GM21515 (cell line): ENCODE results near the gene ZNF609.
"Not testable (repeated sequence)": the region's sequence is repeated elsewhere in the genome, so short reads cannot be mapped to it uniquely, and the experiment has no call there.

Source experiments
- ATAC-seq: cut with Tn5 transposase; IDR thresholded peaks from one replicate; pipeline ENCODE4 v1.9.1; 2021; ENCODE audit not compliant: unreplicated experiment

ZNF609 gene

GRCh38 chr15:64582202-64582601 lies 121.8 kb downstream of the ZNF609 start:
- ATAC-seq, result no peak

GRCh38 chr15:64583519-64583918 lies 123.1 kb downstream of the ZNF609 start:
- ATAC-seq, result no peak

- ATAC-seq, result no peak
Measured at GRCh38 chr15:64583983-64584382, 123.6 kb downstream of the ZNF609 start.

GRCh38 chr15:64586259-64586870 lies 126.0 kb downstream of the ZNF609 start:
- no peak for ATAC-seq

GRCh38 chr15:64586984-64587383 lies 126.6 kb downstream of the ZNF609 start:
- ATAC-seq, result no peak

- no peak for ATAC-seq
Measured at GRCh38 chr15:64589435-64590084, 129.2 kb downstream of the ZNF609 start.

- not testable (repeated sequence) for ATAC-seq
Measured at GRCh38 chr15:64592845-64593244, 132.5 kb downstream of the ZNF609 start.

GRCh38 chr15:64596701-64597476 lies 136.5 kb downstream of the ZNF609 start:
- no peak for ATAC-seq

- no peak for ATAC-seq
Measured at GRCh38 chr15:64597477-64597822, 137.1 kb downstream of the ZNF609 start.

- no peak for ATAC-seq
Measured at GRCh38 chr15:64599226-64599625, 138.8 kb downstream of the ZNF609 start.

- ATAC-seq, result no peak
Measured at GRCh38 chr15:64599716-64600115, 139.3 kb downstream of the ZNF609 start.

- ATAC-seq, result no peak
Measured at GRCh38 chr15:64600794-64601193, 140.4 kb downstream of the ZNF609 start.

- no peak for ATAC-seq
Measured at GRCh38 chr15:64604319-64604718, 143.9 kb downstream of the ZNF609 start.

GRCh38 chr15:64607416-64607815 lies 147.0 kb downstream of the ZNF609 start:
- not testable (repeated sequence) for ATAC-seq

- no peak for ATAC-seq
Measured at GRCh38 chr15:64610257-64610919, 150.0 kb downstream of the ZNF609 start.

- ATAC-seq, result no peak
Measured at GRCh38 chr15:64611085-64611725, 150.8 kb downstream of the ZNF609 start.

GRCh38 chr15:64614519-64614918 lies 154.1 kb downstream of the ZNF609 start:
- no peak for ATAC-seq

- ATAC-seq, result no peak
Measured at GRCh38 chr15:64617727-64618126, 157.3 kb downstream of the ZNF609 start.

GRCh38 chr15:64618138-64618537 lies 157.8 kb downstream of the ZNF609 start:
- ATAC-seq, result no peak

GRCh38 chr15:64618540-64618939 lies 158.2 kb downstream of the ZNF609 start:
- ATAC-seq, result no peak
